SKM-1 treated with dmso at 0.1 percent for 144 hours (cell line): Measurements from ENCODE around the gene WDR11.

ENCODE experiments used
- DNase-seq: peaks from one replicate; lab custom pipeline; 2025; ENCODE audit not compliant: unreplicated experiment; lab: John Stamatoyannopoulos, UW

The WDR11 gene

DNA sequence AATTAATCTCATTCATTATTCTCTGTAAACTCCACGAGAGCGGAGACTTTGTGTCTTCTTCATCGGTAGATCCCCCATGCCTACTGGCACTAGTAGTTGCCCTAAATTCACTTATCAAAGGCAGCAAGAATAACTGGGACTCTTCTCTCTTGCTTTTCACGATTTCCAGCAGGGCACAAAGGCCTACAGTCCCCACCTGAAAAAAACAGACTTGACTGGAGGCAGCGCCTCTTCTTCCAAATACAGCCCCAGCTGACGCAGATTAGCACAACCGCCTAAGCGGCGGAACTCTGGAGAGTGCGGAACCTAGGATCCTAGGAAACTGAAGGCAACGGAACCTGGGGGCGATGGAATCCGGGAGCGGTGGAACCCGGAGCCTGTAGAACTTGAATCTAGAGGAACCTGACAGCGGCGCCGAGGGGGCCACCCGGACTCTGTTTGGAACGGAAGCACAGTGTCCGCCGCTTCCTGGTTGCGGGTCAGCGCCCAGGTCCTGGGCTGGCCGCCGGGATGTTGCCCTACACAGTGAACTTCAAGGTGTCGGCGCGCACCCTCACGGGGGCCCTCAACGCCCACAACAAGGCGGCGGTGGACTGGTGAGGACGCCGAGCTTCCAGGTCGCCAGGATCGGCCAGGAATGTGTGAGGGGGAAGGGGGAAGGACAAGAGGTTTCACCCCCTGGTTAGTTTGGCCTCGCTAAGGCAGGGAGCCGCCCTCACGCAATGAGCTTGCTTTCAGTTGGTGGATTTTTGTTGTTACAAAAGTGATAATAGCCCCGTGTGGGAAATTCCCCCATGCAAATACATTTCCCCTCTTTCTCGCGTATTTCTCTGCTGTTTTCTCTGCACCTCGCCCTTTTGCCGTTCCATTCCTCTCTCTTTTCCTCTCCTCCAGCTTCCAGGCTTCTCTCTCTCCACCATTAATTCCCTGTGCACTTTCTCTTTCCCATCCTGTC lies at the start of gene WDR11:
Gene WDR11, plus strand, starts transcription at position 452 of the 955 bp plus-strand sequence. Its CDS starts 59 bp downstream, at position 511.
- DNase-seq, result peak; percentile 91

DNA sequence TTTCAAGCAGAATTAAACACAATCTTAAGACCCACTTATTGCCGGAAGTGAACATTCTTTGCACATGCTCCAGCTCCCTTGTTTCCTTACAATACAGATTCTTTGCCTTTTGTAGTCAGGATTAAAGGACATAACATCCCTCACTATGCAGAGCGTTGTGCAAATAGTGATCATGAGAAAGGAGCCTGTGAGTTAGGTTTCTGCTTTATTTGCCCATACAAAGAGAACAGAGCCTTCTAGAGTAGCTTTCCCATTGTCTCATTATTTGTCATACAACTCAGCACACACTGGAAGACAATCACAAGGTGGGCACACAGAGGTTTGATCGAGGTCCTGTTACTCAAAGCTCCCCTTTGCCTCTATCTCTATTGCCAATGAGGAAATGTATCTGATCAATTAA lies 48.2 kb upstream of the WDR11 start:
- DNase-seq, result no peak

DNA sequence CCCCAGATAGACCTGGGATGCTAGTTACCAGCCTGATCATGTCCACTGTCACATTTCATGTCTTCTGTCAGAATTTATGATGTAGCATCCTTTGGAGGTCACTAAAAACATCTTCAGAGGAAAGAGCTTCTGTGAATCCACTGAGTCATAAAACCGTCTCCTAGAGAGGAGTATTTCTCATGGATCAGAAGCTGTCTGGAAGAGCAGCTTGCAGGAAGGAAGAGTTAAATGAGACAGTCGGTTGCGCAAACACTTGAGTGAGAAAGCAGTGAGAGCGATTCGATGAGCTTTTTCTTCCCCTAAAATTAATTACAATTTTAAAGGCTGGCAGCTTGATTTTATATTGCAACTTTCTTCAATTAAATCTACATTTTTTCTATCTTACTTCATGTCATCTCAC lies 47.2 kb upstream of the WDR11 start:
- peak; percentile 6 for DNase-seq

- no peak for DNase-seq
Measured at GRCh38 chr10:120805014-120805812, 45.9 kb upstream of the WDR11 start.

DNA sequence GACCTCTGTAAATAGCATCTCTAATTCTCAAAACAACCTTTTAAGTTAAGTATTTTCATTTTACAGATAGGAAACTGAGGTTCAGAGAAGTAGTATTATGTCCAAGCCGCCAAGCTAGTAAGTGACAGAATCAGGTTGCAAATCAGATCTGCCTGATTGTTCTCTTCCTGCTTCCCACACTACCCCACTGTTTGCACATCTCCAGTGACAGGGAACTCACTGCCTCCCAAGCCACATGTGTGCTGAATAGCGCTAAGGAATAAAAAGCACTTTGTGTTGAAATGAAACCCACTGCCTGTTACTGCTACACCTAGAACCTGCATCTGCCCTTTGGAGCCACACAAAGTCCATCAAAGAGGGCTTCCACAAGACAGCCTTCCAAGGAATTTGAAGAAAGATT lies 45.1 kb upstream of the WDR11 start:
- DNase-seq, result no peak

DNA sequence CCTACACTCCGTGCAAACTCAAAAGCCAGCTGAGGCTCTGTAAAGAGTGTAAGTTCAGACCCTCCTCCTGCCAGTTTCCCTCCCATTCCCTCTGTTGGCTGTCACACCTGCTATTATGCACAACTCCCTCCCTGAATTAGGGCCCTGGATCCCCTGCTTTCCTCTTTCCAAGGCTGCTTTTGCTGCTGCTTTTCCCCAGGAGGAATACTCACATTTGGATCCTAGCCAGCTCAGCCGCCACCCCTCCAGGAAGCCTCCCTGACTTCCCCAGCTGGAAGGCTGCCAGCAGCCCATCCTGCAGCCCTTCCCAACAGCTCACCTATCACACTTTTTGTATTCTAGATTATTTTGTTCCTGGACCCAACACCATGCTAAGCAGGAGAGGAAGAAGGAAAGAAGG lies 40.9 kb upstream of the WDR11 start:
- no peak for DNase-seq

DNA sequence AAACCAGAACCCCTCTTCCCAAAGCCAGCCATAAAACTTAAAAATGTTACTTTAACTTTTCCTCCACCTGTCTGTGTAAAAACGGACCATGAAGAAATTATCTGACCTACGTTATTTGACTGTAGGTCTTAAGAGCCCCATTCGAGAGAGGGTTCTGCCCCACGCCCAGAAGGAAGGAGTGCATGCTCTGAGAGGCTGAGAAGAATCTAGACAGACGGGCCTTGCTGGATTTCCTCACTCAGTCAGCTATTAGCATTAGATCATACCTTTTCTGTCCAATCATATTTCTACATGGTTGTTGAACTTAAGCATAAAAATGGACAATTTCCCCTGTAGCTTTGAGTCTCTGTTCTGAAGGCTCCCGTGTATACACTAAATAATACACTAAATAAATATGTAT lies 38.1 kb upstream of the WDR11 start:
- DNase-seq, result no peak

DNA sequence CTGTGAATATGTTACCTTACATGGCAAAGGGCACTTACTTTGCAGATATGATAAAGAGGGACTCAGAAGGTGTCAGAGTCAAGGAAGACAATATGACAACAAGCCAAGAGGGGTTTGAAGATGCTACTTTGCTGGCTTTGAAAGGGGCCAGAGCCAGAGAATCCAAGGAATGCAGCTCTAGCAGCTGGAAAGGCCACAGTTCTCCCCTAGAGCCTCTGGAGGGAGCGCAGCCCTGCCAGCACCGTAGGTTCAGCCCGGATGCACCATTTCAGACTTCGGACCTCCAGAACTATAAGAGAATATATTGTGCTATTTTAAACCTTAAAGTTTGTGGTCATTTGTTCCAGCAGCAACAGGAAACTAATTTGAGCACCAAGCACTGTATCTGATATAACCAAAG lies 32.9 kb upstream of the WDR11 start:
- no peak for DNase-seq

DNA sequence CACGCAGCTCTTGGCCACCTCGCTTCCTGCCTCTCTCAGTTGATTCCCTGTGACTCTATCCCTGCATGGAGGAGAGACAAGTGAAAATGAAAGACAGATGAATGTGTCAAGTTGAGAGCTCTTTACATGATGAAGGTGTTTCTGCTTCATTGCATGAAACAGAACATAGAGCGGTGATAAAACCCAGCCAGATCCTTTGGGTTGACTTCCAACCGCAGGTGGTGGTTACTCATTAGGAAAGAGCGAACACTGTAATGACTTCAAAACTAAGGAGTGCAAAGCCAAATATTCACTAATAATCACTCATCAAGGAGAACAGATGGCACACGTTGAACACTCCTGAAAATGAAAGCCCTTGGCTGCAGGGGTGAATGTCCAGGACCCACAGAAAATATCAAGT lies 31.8 kb upstream of the WDR11 start:
- no peak for DNase-seq

DNA sequence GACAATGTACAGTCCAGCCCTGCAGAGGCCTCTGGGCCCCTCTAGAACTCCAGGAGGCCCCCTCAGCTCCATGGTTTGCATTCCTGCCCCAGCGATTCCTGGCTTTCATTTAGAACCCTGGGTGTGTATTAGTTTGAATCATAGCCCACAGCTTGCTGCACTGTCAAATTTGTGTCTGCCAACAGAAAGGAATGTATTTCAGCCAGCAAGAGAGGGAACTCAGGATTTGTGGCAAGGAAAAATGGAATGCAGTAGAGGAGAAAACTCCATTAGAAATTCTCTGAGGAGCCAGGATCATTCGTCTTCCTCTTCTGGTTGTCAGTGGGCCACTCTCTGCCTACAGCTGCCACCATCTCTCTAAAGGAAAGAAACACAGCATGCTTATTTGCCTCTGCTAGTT lies 27.9 kb upstream of the WDR11 start:
- no peak for DNase-seq

GRCh38 chr10:120824881-120825309 lies 26.3 kb upstream of the WDR11 start:
- peak; percentile 40 for DNase-seq

DNA sequence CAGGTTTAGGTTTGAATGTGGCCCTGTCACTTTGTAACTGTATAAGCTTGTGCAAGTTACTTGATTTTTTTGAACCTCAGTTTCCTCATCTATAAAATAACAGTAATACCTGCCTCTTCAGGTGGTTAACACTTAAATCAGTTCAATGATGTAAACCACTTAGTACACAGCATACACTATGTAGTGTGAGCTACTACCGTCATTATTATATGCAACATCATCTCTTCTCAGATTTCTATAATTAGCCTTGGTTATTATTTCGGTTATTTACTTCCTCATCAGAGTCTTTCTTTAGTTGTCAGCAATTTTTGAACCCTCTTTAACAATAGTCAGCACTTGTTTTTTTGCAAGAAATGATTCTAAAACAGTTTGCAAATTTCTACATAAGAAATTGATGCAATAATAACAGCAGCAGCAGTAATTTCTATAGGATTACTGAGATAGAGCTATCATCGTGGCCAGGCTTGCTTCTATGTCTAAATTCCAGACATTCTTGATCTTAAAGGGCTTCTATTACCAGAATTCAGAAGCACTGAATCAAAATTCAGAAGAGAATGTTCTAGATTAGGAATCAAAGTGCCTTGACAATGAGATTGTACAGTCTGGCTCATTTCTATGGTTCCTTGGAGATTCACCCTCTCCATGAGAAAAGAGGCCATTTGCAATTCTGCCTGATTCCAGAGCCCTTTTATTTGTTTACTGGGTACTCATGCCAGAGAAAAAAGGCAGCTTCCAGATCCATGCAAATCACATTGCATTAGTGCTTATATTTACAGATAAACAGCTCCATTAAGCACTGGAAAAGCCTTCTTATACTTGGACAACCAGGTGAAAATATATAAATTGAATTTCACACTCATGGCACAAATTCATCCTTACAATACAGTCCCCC lies 25.0 kb upstream of the WDR11 start:
- DNase-seq, result no peak

DNA sequence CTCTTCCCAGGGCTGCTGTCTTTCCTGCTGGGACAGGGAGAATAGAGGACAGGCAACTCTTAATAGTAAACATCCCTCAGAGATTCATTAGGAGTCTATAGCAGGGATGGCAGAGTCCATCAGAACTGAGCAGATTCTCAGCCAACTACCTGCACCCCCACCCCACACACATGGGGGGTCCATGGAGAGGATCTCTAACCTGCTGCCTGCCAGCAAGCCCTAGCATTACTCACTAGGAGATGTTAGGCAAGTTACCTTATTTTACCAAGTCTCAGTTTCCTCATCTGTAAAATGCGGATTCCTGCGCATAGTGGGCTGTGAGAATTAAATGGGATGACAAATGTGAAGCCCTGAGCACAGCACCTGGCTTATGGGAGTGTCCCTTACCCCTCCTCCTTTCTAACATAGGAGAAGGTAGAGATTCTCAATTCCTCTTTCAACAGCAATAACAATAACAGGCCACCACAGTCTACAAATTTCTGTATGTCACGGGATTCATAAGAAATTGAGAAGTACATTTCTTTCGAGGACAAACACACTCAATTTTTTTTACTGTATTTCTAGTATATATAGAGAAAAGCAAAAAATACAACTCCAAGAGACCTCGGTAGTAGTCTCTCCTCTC lies 23.8 kb upstream of the WDR11 start:
- no peak for DNase-seq

- DNase-seq, result no peak
Measured at GRCh38 chr10:120828763-120829319, 22.3 kb upstream of the WDR11 start.

DNA sequence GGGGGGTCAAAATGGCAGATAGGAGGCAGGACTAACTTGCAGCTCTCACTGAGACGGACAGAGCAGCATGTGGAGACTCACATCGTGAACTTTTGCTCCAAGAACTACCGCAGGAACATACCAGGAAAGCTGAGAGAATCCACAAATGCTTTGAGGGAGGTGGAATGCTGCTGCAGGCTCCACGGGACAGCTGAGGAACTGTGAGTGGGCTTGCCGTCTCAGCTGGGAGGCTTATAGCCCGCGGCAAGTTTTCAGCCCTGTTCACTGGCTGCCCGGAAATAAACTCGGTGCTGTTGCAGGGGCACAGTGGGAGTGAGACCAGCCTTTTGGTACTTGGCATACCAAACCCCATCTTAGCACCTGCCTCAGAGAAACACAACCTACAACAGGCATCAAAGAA lies 19.1 kb upstream of the WDR11 start:
- no peak for DNase-seq

DNA sequence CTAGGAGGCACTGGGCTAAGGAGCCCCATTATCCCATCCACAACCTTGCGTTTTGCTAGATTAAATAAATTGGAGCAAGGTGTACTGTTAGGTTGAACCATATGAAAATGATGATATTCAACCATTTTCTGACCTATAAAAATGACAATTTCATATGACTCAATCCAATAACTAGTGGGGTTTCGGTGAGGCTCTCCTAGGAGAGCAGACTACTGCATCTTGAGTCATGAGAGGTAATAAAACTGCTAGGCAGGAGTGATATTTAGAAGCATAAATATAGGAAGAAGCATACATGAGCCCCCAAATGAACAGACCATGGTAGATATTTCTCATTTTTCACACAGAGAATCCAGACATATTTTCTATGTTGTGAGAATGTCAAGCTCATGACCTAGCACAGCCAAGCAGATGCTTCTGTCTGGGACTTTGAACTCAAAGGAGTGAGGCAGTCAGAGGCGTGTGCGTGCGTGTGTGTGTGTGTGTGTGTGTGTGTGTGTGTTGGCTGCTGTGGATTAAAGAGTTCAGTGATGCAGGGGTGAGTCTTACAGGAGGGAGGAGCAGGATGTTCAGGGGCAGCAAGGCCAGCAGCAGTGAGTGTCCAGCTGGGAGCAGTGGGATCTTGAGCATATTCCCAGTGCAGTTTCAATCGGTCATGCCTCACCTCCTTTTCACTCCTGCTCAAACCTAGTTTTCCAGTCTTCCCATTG lies 17.8 kb upstream of the WDR11 start:
- no peak for DNase-seq

GRCh38 chr10:120835603-120836002 lies 15.6 kb upstream of the WDR11 start:
- DNase-seq, result no peak

GRCh38 chr10:120838941-120839340 lies 12.2 kb upstream of the WDR11 start:
- DNase-seq, result no peak

DNA sequence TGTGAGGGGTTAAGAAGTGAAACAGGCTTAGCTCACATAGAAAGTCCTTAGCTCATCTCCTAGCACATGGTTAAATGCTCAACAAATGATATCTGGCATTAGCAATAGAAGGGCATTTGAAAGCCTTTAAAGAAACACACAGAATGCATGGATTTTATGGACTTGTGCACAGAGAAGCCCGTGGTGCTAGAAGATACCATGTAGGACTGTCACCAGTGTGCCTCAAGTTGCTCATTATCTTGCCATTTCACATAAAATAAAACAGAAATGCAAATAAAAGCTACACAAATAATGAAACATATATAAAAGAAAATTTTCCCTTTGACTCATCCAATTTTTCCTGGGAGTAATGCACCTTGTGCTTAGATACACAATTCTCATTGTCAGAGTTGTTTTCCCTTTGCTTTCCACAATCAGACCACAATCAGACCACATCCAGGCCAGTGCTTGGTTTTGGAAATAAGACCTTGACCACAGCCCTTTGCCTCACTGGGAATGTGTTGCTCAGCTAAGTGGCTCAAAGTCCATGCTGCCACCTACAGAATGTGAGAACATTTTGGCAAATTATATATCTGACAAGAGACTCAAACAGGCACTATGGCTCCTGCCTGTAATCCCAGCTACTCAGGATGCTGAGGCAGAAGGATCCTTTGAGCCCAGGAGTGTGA lies 9.5 kb upstream of the WDR11 start:
- no peak for DNase-seq
